Heart right ventricle (tissue), 16 donors: Measurements from ENCODE around the gene PARD6G. TPM values are rescaled to one million over a fixed set of nuclear protein-coding genes. Genes with fewer than 3 reads are reported as not detected.

Experiments
- ATAC-seq, 8 donors: fragments of 200-7000 bp; cut with Tn5 transposase; one replicate each; pipeline ENCODE4 v1.9.1; 2020; ENCODE audit warnings: mild to moderate bottlenecking in 8 of 8, moderate library complexity in 8 of 8, moderate number of reproducible peaks in 1 of 8
- DNase-seq, 2 donors: peaks; one replicate each; pipeline ENCODE4 v3.0.0-alpha.2; 2020
- H3K27ac ChIP-seq, 10 donors: fragments of 200-600 bp; sonication (generic) in 2 of 10; one replicate each; pipeline versions ENCODE4 v1.5.0 to v1.8.0; 2020 to 2022; ENCODE audit warnings: mild to moderate bottlenecking in 3 of 10
- H3K27me3 ChIP-seq, 7 donors: fragments of 200-600 bp; one replicate each; pipeline ENCODE4 v1.8.0; 2021 to 2022; ENCODE audit warnings: mild to moderate bottlenecking in 2 of 7
- H3K36me3 ChIP-seq, 9 donors: fragments of 200-600 bp; sonication (generic) in 1 of 9; one replicate each; pipeline versions ENCODE4 v1.5.0 to v1.8.0; 2020 to 2022; ENCODE audit warnings: mild to moderate bottlenecking in 2 of 9
- H3K4me1 ChIP-seq, 9 donors: fragments of 200-600 bp; sonication (generic) in 1 of 9; one replicate each; pipeline versions ENCODE4 v1.5.0 to v1.8.0; 2020 to 2022; ENCODE audit warnings: mild to moderate bottlenecking in 4 of 9
- H3K4me3 ChIP-seq, 10 donors: fragments of 200-600 bp; sonication (generic) in 2 of 10; one replicate each; pipeline versions ENCODE4 v1.5.0 to v1.8.0; 2020 to 2022; ENCODE audit warnings: mild to moderate bottlenecking in 7 of 10, moderate library complexity in 2 of 10
- H3K9me3 ChIP-seq, 11 donors: fragments of 200-600 bp in 10 of 11; sonication (generic) in 2 of 11; one replicate each; pipeline versions ENCODE4 v1.5.0 to v1.8.0; 2013 to 2022; ENCODE audit warnings: mild to moderate bottlenecking in 2 of 11, control low read depth in 1 of 11, moderate library complexity in 1 of 11
- WGBS, 2 donors: extraction: QIAGEN DNeasy Blood & Tissue Kit; methylation state at CpG; one replicate each; pipeline ENCODE4 v1.1.7; 2013; ENCODE audit warnings: inconsistent platforms in 1 of 2; 5-methylcytosine and 5-hydroxymethylcytosine counted together
- intact Hi-C, 10 donors: fragments of 100-400 bp; cut with DNase I; formaldehyde crosslinking; loops; one replicate each; pipeline versions ENCODE4 v1.11.1 to v1.14.2; 2022
- polyA plus RNA-seq, 2 donors: library from polyadenylated mRNA; stranded (reverse); fragments of 200-250 nt; gene quantifications; one replicate each; pipeline ENCODE4 v1.2.3, GENCODE V29; 2013
- total RNA-seq, 10 donors: library from RNA; stranded (reverse); fragmentation: NEBNext Ultra II Directional in 3 of 10; extraction: Animal tissue kit (Norgen Biotek cat#: 25700) in 3 of 10; gene quantifications; one replicate each; pipeline versions ENCODE4 v1.2.1 to v1.2.4, GENCODE V29; 2021 to 2023
- TF ChIP-seq, protein P1 (sequence below), 9 donors: fragments of 200-600 bp; sonication (generic) in 2 of 9; IDR thresholded peaks; one replicate each; pipeline versions ENCODE4 v1.5.0 to v1.8.0; 2021 to 2022; ENCODE audit warnings: antibody characterized with exemption in 9 of 9, mild to moderate bottlenecking in 5 of 9, moderate library complexity in 1 of 9
- donor health status: Arrhythmogenic right ventricular cardiomyopathy.
- donor health status: ischemic (EF 13 %, LVEDD 7.1; RV severe dilation, severe dysfunction).
- donor health status: healthy with polysubstance abuse.
- donor health status: DM: no; HTN: yes; CAD: no.
- donor health status: DM: no; HTN: no; CAD: no.
- donor health status: ischemic (EF 25% LVEDD 6.9; RV normal size, moderate dysfunction).
- donor health status: ischemic (EF 25% LVEDD 5.7; RV mildly dilated, moderate dysfunction).
- donor health status: healthy.
- donor health status: DM: yes; HTN: yes; CAD: no.
- donor health status: Ischemic cardiomyopathy.
- donor health status: ischemic (EF 35%, LVEDD 5.7; RV mildly dilated, moderate dysfunction).
- donor health status: nonischemic (EF 11% LVEDD 7.7; RV severe dilation, severe dysfunction).
- donor health status: DM: yes; HTN: yes; CAD: no.
- donor health status: PGD.
- donor health status: ischemic (EF 29% LVEDD 5.4; RV normal size, mild dysfunction).
- donor health status: nonischemic (EF 23%, LVEDD 6.1; RV moderate dilation, normal function).

The PARD6G gene
- total and polyA plus RNA-seq, 12 donors: 0.77 to 3.8 (median 2.6) TPM

DNA sequence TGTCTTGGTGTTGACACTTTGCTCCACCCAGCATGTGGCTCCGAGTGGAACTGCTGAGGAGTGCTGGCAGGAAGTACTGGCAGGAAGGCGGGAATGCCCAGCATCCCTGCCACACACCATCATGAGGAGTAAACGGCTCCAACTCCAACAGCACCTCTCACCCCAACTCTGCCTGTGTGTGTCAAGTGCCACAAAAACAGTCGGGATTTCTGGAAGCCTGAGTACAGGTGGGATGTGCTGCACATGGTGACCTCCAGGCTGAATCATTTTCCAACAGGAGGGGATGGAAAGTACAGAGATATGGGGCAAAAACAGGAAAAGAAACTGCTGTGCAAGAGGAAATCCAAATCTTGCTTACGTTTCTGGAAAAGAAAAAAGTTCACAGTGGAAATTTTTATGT lies 53.6 kb downstream of the PARD6G start:
- TF ChIP-seq, protein P1, sequence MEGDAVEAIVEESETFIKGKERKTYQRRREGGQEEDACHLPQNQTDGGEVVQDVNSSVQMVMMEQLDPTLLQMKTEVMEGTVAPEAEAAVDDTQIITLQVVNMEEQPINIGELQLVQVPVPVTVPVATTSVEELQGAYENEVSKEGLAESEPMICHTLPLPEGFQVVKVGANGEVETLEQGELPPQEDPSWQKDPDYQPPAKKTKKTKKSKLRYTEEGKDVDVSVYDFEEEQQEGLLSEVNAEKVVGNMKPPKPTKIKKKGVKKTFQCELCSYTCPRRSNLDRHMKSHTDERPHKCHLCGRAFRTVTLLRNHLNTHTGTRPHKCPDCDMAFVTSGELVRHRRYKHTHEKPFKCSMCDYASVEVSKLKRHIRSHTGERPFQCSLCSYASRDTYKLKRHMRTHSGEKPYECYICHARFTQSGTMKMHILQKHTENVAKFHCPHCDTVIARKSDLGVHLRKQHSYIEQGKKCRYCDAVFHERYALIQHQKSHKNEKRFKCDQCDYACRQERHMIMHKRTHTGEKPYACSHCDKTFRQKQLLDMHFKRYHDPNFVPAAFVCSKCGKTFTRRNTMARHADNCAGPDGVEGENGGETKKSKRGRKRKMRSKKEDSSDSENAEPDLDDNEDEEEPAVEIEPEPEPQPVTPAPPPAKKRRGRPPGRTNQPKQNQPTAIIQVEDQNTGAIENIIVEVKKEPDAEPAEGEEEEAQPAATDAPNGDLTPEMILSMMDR (IDR thresholded peaks at IDR 0.05): no peak
- Histone ChIP-seq H3K27me3 (peaks cover 0 to 18% (median 0%) of the 10 kb centered on the region in 7 donors), H3K4me3 (no peak overlapping the region), H3K36me3 (no peaks in the 10 kb centered on the region), H3K27ac (no peak overlapping the region), H3K9me3 (no peaks in the 10 kb centered on the region), H3K4me1 (peaks cover 0 to 10% (median 0%) of the 10 kb centered on the region in 9 donors)
- intact Hi-C loops: no loop called here
- WGBS, 2 donors: 54 to 55% methylated on average over 5 of the region's 5 CpGs
- ATAC-seq: no peak
- no peak for DNase-seq

DNA sequence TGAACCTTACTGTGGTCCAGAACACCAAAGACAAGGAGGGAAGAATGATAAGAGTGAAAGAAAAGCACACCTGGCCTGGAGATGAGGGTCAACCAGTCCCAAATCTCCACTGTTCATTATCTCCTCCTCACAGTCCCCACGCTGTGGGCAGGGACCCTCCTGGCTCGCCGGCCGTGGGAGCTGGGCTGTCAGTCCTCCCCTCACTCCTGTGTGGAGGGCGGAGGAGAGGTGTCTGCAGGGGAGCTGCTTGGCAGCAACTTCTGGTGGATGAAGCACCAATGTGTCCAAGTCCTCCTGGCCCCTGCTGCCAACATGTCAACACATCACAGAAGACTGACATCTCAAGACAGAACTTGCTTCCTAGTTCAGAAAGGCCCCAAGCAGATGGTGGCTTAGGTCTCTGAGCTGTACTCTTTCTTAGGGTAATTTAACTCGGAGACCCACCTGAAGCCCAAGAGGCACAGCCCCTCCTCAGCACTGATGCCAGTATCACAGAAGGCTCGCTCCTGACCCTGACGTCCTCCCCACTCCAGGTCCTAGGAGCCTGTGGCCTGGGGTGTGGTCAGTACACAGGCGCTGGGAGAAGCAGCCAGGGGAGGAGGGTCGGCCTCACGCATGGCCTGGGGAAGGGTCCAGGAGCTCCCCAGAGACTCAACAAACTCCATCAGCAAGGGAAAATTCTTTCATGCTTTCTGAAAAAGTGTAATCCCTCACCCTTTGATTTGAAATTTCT lies 54.5 kb downstream of the PARD6G start:
- Histone ChIP-seq H3K27me3 (peaks cover 0 to 18% (median 0%) of the 10 kb centered on the region in 7 donors), H3K4me1 (peaks cover 0 to 9% (median 0%) of the 10 kb centered on the region in 9 donors), H3K9me3 (no peaks in the 10 kb centered on the region), H3K27ac (no peak overlapping the region), H3K4me3 (no peak overlapping the region), H3K36me3 (no peaks in the 10 kb centered on the region)
- intact Hi-C loops: no loop called here
- TF ChIP-seq, protein P1 (IDR thresholded peaks at IDR 0.05): no peak
- 89 to 90% methylated on average over 11 of the region's 11 CpGs for WGBS, 2 donors
- no peak for ATAC-seq
- no peak for DNase-seq

DNA sequence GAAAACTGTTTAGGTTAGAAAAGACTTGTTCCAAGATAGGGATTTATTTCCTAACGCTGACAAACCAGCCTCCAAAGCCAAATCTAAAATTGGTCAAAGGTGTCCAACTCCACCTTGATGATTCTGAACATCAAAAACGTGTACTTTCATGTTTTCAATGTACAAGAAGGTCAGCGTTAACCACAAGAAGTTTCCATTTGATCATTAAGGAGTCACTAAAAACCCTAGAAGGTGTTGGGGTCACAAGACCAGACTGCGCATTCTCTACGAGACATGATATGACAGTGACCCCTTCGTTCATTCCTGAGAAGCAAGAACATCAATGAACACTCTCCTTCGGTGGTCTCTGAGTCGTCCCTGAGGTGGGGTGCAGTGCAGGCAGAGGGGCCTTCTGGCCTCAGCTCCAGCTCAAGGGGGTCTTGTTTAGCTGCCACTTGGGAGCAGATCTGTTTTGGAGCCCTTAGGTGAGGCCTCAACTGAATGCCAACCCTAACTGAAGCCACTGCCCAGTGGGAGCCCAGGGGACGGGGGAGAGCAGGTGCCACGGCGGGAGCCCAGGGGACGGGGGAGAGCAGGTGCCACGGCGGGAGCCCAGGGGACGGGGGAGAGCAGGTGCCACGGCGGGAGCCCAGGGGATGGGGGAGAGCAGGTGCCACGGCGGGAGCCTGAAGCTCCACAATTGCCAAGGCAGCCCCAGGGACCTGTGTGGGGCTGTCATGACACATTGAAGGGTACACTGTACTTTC lies 55.2 kb downstream of the PARD6G start:
- Histone ChIP-seq H3K27me3 (peaks cover 0 to 18% (median 0%) of the 10 kb centered on the region in 7 donors), H3K36me3 (no peaks in the 10 kb centered on the region), H3K4me1 (peaks cover 0 to 3% (median 0%) of the 10 kb centered on the region in 9 donors), H3K4me3 (no peak overlapping the region), H3K27ac (no peak overlapping the region), H3K9me3 (no peaks in the 10 kb centered on the region)
- 90 to 97% methylated on average over 19 of the region's 19 CpGs for WGBS, 2 donors
- ATAC-seq (no peak), DNase-seq (no peak)
- intact Hi-C loops: no loop called here
- TF ChIP-seq, protein P1 (IDR thresholded peaks at IDR 0.05): no peak

GRCh38 chr18:80191264-80191663 lies 56.0 kb downstream of the PARD6G start:
- intact Hi-C loops: no loop called here
- no peaks in the 10 kb centered on the region for H3K4me1 ChIP-seq
- no peak overlapping the region for H3K27ac ChIP-seq
- peaks cover 0 to 18% (median 0%) of the 10 kb centered on the region in 7 donors for H3K27me3 ChIP-seq
- no peaks in the 10 kb centered on the region for H3K9me3 ChIP-seq
- WGBS, 2 donors: 87 to 91% methylated on average over 5 of the region's 5 CpGs
- TF ChIP-seq, protein P1 (IDR thresholded peaks at IDR 0.05): no peak
- no peaks in the 10 kb centered on the region for H3K36me3 ChIP-seq
- ATAC-seq: no peak
- no peak for DNase-seq
- H3K4me3 ChIP-seq: no peak overlapping the region
